Stimulated activated CD4-positive, alpha-beta T cell treated with anti-CD3 and anti-CD28 coated beads, TNF-alpha, amount 100 ng/mL, for 1 hour (primary cell): ENCODE measurements around the gene ZNF507.

Source experiments
- DNase-seq, 3 donors: peaks; one replicate each; pipeline ENCODE4 v3.0.0-alpha.2; 2020; ENCODE audit warnings: low read depth in 3 of 3, low spot score in 1 of 3

ZNF507 gene

GRCh38 chr19:32345261-32346207 is at the start of gene ZNF507:
ZNF507 (plus strand) TSS chr19:32345610; CDS start chr19:32352831, 7,221 bp downstream.
- DNase-seq, result peak; percentile 40 to 81 (median 59)

- DNase-seq, result no peak
Observed at GRCh38 chr19:32296694-32297093, 48.7 kb upstream of the ZNF507 start.

GRCh38 chr19:32302778-32303177 is 42.6 kb upstream of the ZNF507 start:
- no peak for DNase-seq

- no peak for DNase-seq
Observed at GRCh38 chr19:32303193-32303592, 42.2 kb upstream of the ZNF507 start.

GRCh38 chr19:32307591-32307990 is 37.8 kb upstream of the ZNF507 start:
- no peak for DNase-seq

GRCh38 chr19:32308431-32309077 is 36.9 kb upstream of the ZNF507 start:
- DNase-seq, result no peak

- DNase-seq, result no peak
Observed at GRCh38 chr19:32309711-32310390, 35.6 kb upstream of the ZNF507 start.

GRCh38 chr19:32311371-32311770 is 34.0 kb upstream of the ZNF507 start:
- DNase-seq, result no peak

- DNase-seq, result no peak
Observed at GRCh38 chr19:32313569-32314265, 31.7 kb upstream of the ZNF507 start.

- no peak for DNase-seq
Observed at GRCh38 chr19:32316034-32316433, 29.4 kb upstream of the ZNF507 start.

- DNase-seq, result no peak
Observed at GRCh38 chr19:32317086-32317485, 28.3 kb upstream of the ZNF507 start.

- no peak for DNase-seq
Observed at GRCh38 chr19:32318884-32319520, 26.4 kb upstream of the ZNF507 start.

GRCh38 chr19:32322541-32322940 is 22.9 kb upstream of the ZNF507 start:
- DNase-seq, result no peak

GRCh38 chr19:32324631-32325285 is 20.7 kb upstream of the ZNF507 start:
- no peak for DNase-seq

GRCh38 chr19:32330213-32330857 is 15.1 kb upstream of the ZNF507 start:
- no peak for DNase-seq

- no peak for DNase-seq
Observed at GRCh38 chr19:32333227-32333626, 12.2 kb upstream of the ZNF507 start.

GRCh38 chr19:32336259-32337083 is 8.9 kb upstream of the ZNF507 start:
- no peak for DNase-seq

GRCh38 chr19:32337084-32337808 is 8.2 kb upstream of the ZNF507 start:
- DNase-seq, result no peak
